MV-4-11 (cell line): ENCODE results near the gene SENP3.

Source experiments
- DNase-seq: peaks from one replicate; lab custom pipeline; 2025; lab: John Stamatoyannopoulos, UW

SENP3 gene

GRCh38 chr17:7577327-7578199 is 15.8 kb downstream of the SENP3 start:
- no peak for DNase-seq

- peak; percentile 100 for DNase-seq
Observed at GRCh38 chr17:7579001-7579833, 17.5 kb downstream of the SENP3 start, which contains the start of gene CD68. TSS of gene CD68 (plus strand) at chr17:7579638. CDS start at chr17:7579678, 40 bp downstream.

GRCh38 chr17:7579834-7580603 is 18.3 kb downstream of the SENP3 start:
- DNase-seq, result peak; percentile 85

- DNase-seq, result no peak
Observed at GRCh38 chr17:7580604-7581575, 19.2 kb downstream of the SENP3 start.

GRCh38 chr17:7582396-7583252 is 20.9 kb downstream of the SENP3 start:
- no peak for DNase-seq

DNA sequence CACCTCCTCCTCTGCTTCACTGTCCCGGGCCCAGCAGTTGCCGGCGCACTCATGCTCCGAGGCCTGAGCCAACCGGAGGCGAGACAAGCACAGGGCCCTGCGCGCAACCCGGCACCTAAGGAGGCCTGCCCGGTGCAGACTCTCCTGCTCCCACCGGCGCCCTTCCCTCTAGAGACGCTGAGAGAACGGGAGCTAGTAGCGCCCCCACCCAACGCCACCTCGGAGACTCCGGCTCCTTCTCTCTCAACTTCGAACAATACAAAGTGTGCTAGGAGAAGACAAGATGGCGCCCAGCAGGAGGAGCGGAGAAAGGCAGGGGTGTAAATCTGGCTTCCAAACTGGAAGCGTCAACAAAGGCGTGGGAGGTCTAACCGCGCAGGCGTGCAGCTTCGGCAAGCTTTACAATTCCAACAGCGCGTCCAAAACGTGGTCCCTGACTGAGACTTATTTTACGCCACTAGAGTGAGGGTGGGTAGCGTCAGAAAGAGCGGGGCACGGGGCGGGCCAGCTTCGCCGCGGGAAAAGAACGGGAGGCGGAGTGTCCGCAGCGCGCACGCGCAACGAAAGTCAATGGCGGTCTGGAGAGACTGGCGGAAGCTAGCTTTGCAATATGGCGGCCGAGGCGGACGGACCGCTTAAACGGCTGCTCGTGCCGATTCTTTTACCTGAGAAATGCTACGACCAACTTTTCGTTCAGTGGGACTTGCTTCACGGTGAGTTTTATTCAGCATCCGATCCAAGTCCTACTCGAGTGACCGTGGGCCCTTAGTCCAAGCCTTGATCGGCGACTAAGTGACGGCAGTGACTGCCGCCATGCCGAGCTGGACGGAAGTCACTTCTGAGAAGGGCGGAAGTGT is 21.8 kb downstream of the SENP3 start, which contains the start of gene MPDU1:
Gene MPDU1 (plus strand): TSS at position 600 of the 857 bp plus-strand sequence. CDS start 11 bp downstream, at position 611.
- peak; percentile 97 for DNase-seq

DNA sequence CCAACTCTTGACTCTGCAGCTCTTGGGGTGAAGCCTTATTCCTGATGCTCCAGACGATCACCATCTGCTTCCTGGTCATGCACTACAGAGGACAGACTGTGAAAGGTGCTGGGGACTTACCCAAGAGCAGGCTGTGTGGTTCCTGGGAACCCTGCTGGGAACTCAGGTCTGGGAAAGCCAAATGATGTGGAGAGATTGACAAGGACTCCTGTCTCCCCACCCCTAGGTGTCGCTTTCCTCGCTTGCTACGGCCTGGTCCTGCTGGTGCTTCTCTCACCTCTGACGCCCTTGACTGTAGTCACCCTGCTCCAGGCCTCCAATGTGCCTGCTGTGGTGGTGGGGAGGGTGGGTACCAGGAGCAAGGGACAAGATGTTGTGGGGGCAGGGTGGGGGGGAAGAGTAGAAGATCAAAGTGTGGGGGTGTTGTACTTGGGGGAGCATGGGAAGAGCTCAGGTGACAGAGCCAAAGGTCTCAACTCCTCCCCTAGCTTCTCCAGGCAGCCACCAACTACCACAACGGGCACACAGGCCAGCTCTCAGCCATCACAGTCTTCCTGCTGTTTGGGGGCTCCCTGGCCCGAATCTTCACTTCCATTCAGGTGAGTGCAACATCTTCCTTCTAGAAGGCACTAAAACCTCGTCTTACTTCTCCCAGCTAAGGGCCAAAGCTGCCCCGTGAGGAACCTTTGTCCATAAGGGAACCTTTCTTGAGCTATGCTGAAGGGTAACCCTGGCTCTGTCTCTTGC is 25.1 kb downstream of the SENP3 start:
- DNase-seq, result no peak

GRCh38 chr17:7587420-7588151 is 25.9 kb downstream of the SENP3 start:
- DNase-seq, result peak; percentile 81

DNA sequence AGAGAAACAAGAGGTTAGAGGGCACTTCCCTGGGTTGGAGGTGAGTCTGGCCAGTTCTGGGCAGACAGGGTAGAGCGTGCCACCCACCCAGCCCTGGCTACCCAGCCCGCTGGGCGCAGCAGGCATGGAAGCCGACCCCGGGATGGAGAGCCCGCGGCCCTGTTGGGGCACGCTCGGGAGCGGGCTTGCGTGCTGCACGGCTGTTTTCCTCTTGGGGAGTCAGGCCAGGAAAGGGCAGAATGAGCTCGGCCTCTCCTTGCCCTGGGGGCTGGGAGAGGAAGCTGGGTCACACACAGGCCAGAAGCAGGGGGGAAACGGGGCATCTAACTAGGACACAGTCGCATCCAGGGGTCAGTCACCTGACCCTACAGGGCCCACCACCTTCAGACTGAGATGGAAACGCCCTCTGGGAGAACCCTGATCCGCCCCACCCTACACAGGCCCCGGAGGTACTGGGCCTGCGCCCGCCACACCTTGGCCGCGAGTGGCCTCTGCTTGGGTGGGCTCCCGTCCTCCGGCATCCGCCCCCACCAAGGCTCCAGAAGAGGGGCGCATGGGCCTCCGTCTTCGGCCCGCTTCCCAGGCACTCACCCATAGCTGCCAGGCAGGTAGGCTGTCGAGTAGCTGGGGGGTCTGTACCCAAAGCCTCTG is 27.0 kb downstream of the SENP3 start:
- no peak for DNase-seq

- DNase-seq, result peak; percentile 74
Observed at GRCh38 chr17:7589204-7589868, 27.6 kb downstream of the SENP3 start.

- no peak for DNase-seq
Observed at GRCh38 chr17:7589891-7590691, 28.4 kb downstream of the SENP3 start, which contains the start of gene SOX15. TSS of gene SOX15 (minus strand) at chr17:7590094. CDS start at chr17:7589676, 418 bp downstream.

DNA sequence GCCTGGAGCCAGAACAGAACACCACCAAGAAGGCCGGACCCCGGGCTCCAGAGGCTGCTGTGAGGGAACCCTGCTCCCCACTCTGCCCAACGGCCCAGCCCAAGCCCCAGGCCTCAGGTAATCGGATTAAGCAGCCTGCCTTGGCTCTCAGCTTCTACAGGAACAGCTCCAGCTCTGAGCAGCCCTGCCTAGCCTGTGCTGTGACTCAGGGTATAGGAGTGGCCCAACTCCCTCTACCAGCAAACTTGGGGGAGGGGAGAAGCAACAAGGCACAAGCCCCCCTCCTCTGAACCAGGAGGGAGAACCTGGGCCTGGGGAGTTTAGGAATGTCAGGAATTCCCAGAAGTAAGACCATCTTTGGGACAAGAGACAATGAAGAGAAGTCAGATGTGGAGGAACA is 29.0 kb downstream of the SENP3 start:
- DNase-seq, result no peak

DNA sequence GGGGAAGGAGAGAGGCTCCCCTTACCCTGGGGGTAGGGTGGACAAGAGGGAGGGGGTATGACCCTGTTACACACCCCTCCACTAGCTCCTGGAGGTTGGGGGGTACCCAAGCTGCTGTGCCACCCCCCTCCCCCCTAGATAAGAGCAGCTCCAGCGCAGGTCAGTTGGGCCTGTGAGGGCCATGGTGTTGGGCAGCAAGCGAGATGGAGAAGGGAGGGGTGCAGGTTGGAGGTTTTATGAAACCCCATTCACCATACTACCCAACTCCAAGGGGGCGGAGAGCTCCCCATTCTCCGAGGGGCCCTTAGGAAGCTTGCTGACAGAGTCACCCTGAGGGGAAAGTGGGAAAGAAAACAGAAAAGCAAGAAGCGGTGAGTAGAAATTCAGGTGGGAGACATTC is 29.9 kb downstream of the SENP3 start:
- DNase-seq, result no peak

GRCh38 chr17:7592422-7593021 is 30.8 kb downstream of the SENP3 start:
- DNase-seq, result no peak

DNA sequence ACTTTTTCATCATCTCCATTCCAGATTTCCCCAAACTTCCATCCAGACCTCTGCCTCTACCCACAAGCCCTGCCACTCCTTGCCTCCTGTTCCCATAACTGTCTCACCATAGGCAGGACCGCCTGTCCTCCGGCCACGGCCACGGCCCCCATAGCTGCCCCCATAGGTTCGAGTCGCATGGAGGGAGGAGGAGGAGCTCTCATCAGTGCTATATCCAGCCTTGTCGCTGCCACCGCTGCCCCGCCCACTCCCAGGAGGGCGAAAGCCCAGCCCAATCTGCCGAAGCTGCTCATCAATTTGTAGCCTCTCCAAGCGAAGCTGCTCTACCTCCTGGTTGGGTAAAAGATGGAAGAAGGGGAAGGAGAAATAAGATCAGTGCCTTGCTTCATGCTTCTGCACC is 31.6 kb downstream of the SENP3 start:
- DNase-seq, result no peak
